ENCODE measurements around the gene REEP1. TPM values are rescaled to one million over a fixed set of nuclear protein-coding genes. Genes with fewer than 3 reads are reported as not detected.

Gene REEP1
- total RNA-seq, 3 donors from 2014 or later, result 3.8 to 50.3 (median 6.1) TPM

Small RNA genes within 50 kb of the gene (microRNA-seq; reads per million reads assigned to microRNA genes)
- not detected for gene MIR4779

Other genes with a start within 250 kb of the REEP1 start
- gene POLR1A, start 231.7 kb downstream of the REEP1 start, total RNA-seq, result 10 to 100 TPM; 22.8 to 29.3 (median 24.3) TPM
- 10 to 100 TPM; 89.3 to 90.5 (median 90.4) TPM for gene PTCD3, start 231.4 kb downstream of the REEP1 start, total RNA-seq
- 100 to 1,000 TPM; 106 to 121 (median 107) TPM for gene IMMT, start 142.2 kb downstream of the REEP1 start, total RNA-seq
- gene MRPL35, start 138.2 kb downstream of the REEP1 start, total RNA-seq, result 10 to 100 TPM; 61.6 to 86.7 (median 75.3) TPM
- 10 to 100 TPM; 36.1 to 73.6 (median 53.6) TPM for gene KDM3A, start 103.7 kb upstream of the REEP1 start, total RNA-seq
- gene CHMP3, start 225.8 kb upstream of the REEP1 start, total RNA-seq, result 100 to 1,000 TPM; 149 to 203 (median 196) TPM